ENCODE measurements around the gene RXYLT1. TPM values are rescaled to one million over a fixed set of nuclear protein-coding genes. Genes with fewer than 3 reads are reported as not detected.
A peak's percentile ranks its signal among the peaks of the same experiment; 100 is the strongest.

Gene RXYLT1
- total and polyA plus RNA-seq, 11 donors, result 7.6 to 28.3 (median 20.7) TPM

- Histone ChIP-seq H3K4me3 (no peak overlapping the region), H3K4me1 (no peaks in the 10 kb centered on the region), H3K27me3 (no peaks in the 10 kb centered on the region), H3K9me3 (peaks cover 0 to 5% (median 0%) of the 10 kb centered on the region in 12 donors), H3K36me3 (no peaks in the 10 kb centered on the region), H3K27ac (no peak overlapping the region)
- ATAC-seq, result no peak
- no peak for TF ChIP-seq CTCF (IDR thresholded peaks at IDR 0.05)
- TF ChIP-seq POLR2A (IDR thresholded peaks at IDR 0.05), result no peak
- WGBS, 4 donors, result 82 to 95% (median 92%) methylated on average over 3 of the region's 3 CpGs
- intact Hi-C loops (cut with DNase I), result no loop called here
- no peak for DNase-seq
Observed at GRCh38 chr12:63764481-63764880, 15.2 kb upstream of the RXYLT1 start.

- TF ChIP-seq CTCF (IDR thresholded peaks at IDR 0.05) (peak in 11 of 12 donors; percentile 6 to 38 (median 20)), POLR2A (IDR thresholded peaks at IDR 0.05) (no peak)
- ATAC-seq (no peak), DNase-seq (no peak)
- peaks cover 0 to 19% (median 5%) of the 10 kb centered on the region in 12 donors for H3K9me3 ChIP-seq
- H3K4me1 ChIP-seq, result no peaks in the 10 kb centered on the region
- 70 to 85% (median 82%) methylated on average over 1 of the region's 1 CpG for WGBS, 4 donors
- no peaks in the 10 kb centered on the region for H3K36me3 ChIP-seq
- H3K4me3 ChIP-seq, result no peak overlapping the region
- no peak overlapping the region for H3K27ac ChIP-seq
- no peaks in the 10 kb centered on the region for H3K27me3 ChIP-seq
- intact Hi-C loops (cut with DNase I), result no loop called here
Observed at GRCh38 chr12:63766498-63766897, 13.2 kb upstream of the RXYLT1 start.

GRCh38 chr12:63770375-63770774 lies 9.3 kb upstream of the RXYLT1 start:
- WGBS, 4 donors, result 94 to 98% (median 96%) methylated on average over 1 of the region's 1 CpG
- TF ChIP-seq POLR2A (IDR thresholded peaks at IDR 0.05), result no peak
- TF ChIP-seq CTCF (IDR thresholded peaks at IDR 0.05), result no peak
- DNase-seq (no peak), ATAC-seq (no peak)
- Histone ChIP-seq H3K27ac (no peak overlapping the region), H3K36me3 (no peaks in the 10 kb centered on the region), H3K9me3 (peaks cover 0 to 19% (median 5%) of the 10 kb centered on the region in 12 donors), H3K4me3 (no peak overlapping the region), H3K27me3 (no peaks in the 10 kb centered on the region), H3K4me1 (no peaks in the 10 kb centered on the region)
- intact Hi-C loops (cut with DNase I), result no loop called here

GRCh38 chr12:63777340-63777739 lies 2.4 kb upstream of the RXYLT1 start:
- Histone ChIP-seq H3K4me1 (peaks cover 0 to 19% (median 11%) of the 10 kb centered on the region in 12 donors), H3K27me3 (no peaks in the 10 kb centered on the region), H3K27ac (no peak overlapping the region), H3K9me3 (no peaks in the 10 kb centered on the region), H3K36me3 (peaks cover 0 to 5% (median 0%) of the 10 kb centered on the region in 9 donors), H3K4me3 (no peak overlapping the region)
- intact Hi-C loops (cut with DNase I), result no loop called here
- no peak for ATAC-seq
- 90 to 100% (median 97%) methylated on average over 1 of the region's 1 CpG for WGBS, 4 donors
- TF ChIP-seq POLR2A (IDR thresholded peaks at IDR 0.05) (no peak), CTCF (IDR thresholded peaks at IDR 0.05) (no peak)
- DNase-seq, result no peak

Measured in heart left ventricle (tissue), 16 donors.